ENCODE results near the gene GGT1.
"Not testable (repeated sequence)": the region's sequence is repeated elsewhere in the genome, so short reads cannot be mapped to it uniquely, and the experiment has no call there.

Gene GGT1

GRCh38 chr22:24599958-24600715 is 2.9 kb upstream of the GGT1 start:
- not testable (repeated sequence) for DNase-seq (ENCODE audit: low spot score)

GRCh38 chr22:24601217-24602104 is 1.5 kb upstream of the GGT1 start:
- no peak for DNase-seq (ENCODE audit: low spot score)

GRCh38 chr22:24602105-24602749 is 766 bp upstream of the GGT1 start:
- DNase-seq (ENCODE audit: low spot score): not testable (repeated sequence)

- not testable (repeated sequence) for DNase-seq (ENCODE audit: low spot score)
Measured at GRCh38 chr22:24603770-24604629, 1.0 kb downstream of the GGT1 start.

GRCh38 chr22:24606340-24606739 is 3.3 kb downstream of the GGT1 start:
- DNase-seq (ENCODE audit: low spot score): not testable (repeated sequence)

GRCh38 chr22:24607429-24607983 is 4.5 kb downstream of the GGT1 start:
- DNase-seq (ENCODE audit: low spot score): not testable (repeated sequence)

GRCh38 chr22:24608327-24608726 is 5.3 kb downstream of the GGT1 start:
- not testable (repeated sequence) for DNase-seq (ENCODE audit: low spot score)

- DNase-seq (ENCODE audit: low spot score): not testable (repeated sequence)
Measured at GRCh38 chr22:24609888-24610287, 6.9 kb downstream of the GGT1 start.

- DNase-seq (ENCODE audit: low spot score): not testable (repeated sequence)
Measured at GRCh38 chr22:24614794-24615193, 11.8 kb downstream of the GGT1 start.

GRCh38 chr22:24621244-24621643 is 18.3 kb downstream of the GGT1 start:
- not testable (repeated sequence) for DNase-seq (ENCODE audit: low spot score)

GRCh38 chr22:24622596-24622995 is 19.6 kb downstream of the GGT1 start:
- DNase-seq (ENCODE audit: low spot score): not testable (repeated sequence)

GRCh38 chr22:24627911-24628310 is 24.9 kb downstream of the GGT1 start:
- not testable (repeated sequence) for DNase-seq (ENCODE audit: low spot score)

GRCh38 chr22:24629069-24629468 is 26.1 kb downstream of the GGT1 start:
- not testable (repeated sequence) for DNase-seq (ENCODE audit: low spot score)

GRCh38 chr22:24630812-24631427 is 27.9 kb downstream of the GGT1 start:
- not testable (repeated sequence) for DNase-seq (ENCODE audit: low spot score)

- DNase-seq (ENCODE audit: low spot score): not testable (repeated sequence)
Measured at GRCh38 chr22:24631430-24632122, 28.6 kb downstream of the GGT1 start.

GRCh38 chr22:24632642-24633041 is 29.6 kb downstream of the GGT1 start:
- not testable (repeated sequence) for DNase-seq (ENCODE audit: low spot score)

GRCh38 chr22:24633231-24634023 is 30.4 kb downstream of the GGT1 start:
- DNase-seq (ENCODE audit: low spot score): not testable (repeated sequence)

- DNase-seq (ENCODE audit: low spot score): not testable (repeated sequence)
Measured at GRCh38 chr22:24634776-24635389, 31.9 kb downstream of the GGT1 start.

- not testable (repeated sequence) for DNase-seq (ENCODE audit: low spot score)
Measured at GRCh38 chr22:24636513-24636912, 33.5 kb downstream of the GGT1 start.

All from AG08396 (cell line).